HL-60/S4 (cell line): ENCODE data around the gene CDC42BPB.

Experiments
- in situ Hi-C: fragments of 300-500 bp; cut with MboI; formaldehyde crosslinking; loops from 2 replicates; pipeline ENCODE4 v1.14.3; 2022; ENCODE audit warnings: low sequenced_read_pairs

Gene CDC42BPB

GRCh38 chr14:102917469-102918211, 139.7 kb downstream of the CDC42BPB start:
- in situ Hi-C loops: no loop called here

GRCh38 chr14:102917056-102917385, 140.3 kb downstream of the CDC42BPB start:
- in situ Hi-C loops: no loop called here

- in situ Hi-C loops: no loop called here
Observed at GRCh38 chr14:102916347-102917055, 140.8 kb downstream of the CDC42BPB start.

GRCh38 chr14:102915292-102916110, 141.8 kb downstream of the CDC42BPB start:
- in situ Hi-C loops: no loop called here

GRCh38 chr14:102914474-102915291, 142.7 kb downstream of the CDC42BPB start:
- in situ Hi-C loops: no loop called here

GRCh38 chr14:102913341-102914211, 143.8 kb downstream of the CDC42BPB start:
- in situ Hi-C loops: no loop called here

GRCh38 chr14:102911991-102912761, 145.2 kb downstream of the CDC42BPB start:
- in situ Hi-C loops: no loop called here

GRCh38 chr14:102911541-102911951, 145.8 kb downstream of the CDC42BPB start:
- in situ Hi-C loops: no loop called here

GRCh38 chr14:102910442-102910841, 146.9 kb downstream of the CDC42BPB start:
- in situ Hi-C loops: no loop called here

- in situ Hi-C loops: no loop called here
Observed at GRCh38 chr14:102909911-102910310, 147.4 kb downstream of the CDC42BPB start.

GRCh38 chr14:102909462-102909861, 147.9 kb downstream of the CDC42BPB start:
- in situ Hi-C loops: no loop called here

GRCh38 chr14:102908766-102909455, 148.4 kb downstream of the CDC42BPB start:
- in situ Hi-C loops: no loop called here

- in situ Hi-C loops: no loop called here
Observed at GRCh38 chr14:102907980-102908730, 149.2 kb downstream of the CDC42BPB start.

GRCh38 chr14:102907303-102907844, 150.0 kb downstream of the CDC42BPB start:
- in situ Hi-C loops: no loop called here

GRCh38 chr14:102906616-102907302, 150.6 kb downstream of the CDC42BPB start:
- in situ Hi-C loops: no loop called here

GRCh38 chr14:102905116-102906108, 151.9 kb downstream of the CDC42BPB start:
- in situ Hi-C loops: no loop called here
